Keratinocyte (primary cell): ENCODE data around the gene MIGA1.

ENCODE experiments used
- CTCF ChIP-seq, 3 experiments: IDR thresholded peaks in 1 of 3; conservative IDR thresholded peaks in 1 of 3; optimal IDR thresholded peaks in 1 of 3; 2 replicates in 2 of 3; 3 replicates in 1 of 3; pipeline versions ENCODE3 to v1.5.1; 2011; ENCODE audit warnings: low read length in 3 of 3, mild to moderate bottlenecking in 3 of 3, moderate library complexity in 2 of 3, control low read depth in 1 of 3, inconsistent platforms in 1 of 3; ENCODE audit not compliant: insufficient read depth in 2 of 3; ENCODE audit errors: extremely low read depth in 1 of 3
- EZH2 ChIP-seq: IDR thresholded peaks from one replicate; pipeline ENCODE4 v1.6.1; 2012; ENCODE audit warnings: inconsistent platforms, mild to moderate bottlenecking, low read length, moderate library complexity

- TF ChIP-seq CTCF (optimal IDR thresholded peaks at IDR 0.05 in 1 of 3, IDR thresholded peaks at IDR 0.05 in 1 of 3, conservative IDR thresholded peaks at IDR 0.05 in 1 of 3; ENCODE audit: extremely low read depth in 1 of 3, insufficient read depth in 2 of 3, low read length in 3 of 3) (no peak), EZH2 (no peak)
Observed at GRCh38 chr1:77768006-77768405, 11.4 kb upstream of the MIGA1 start.
